Brain microvascular endothelial cell (primary cell): ENCODE results near the gene MLLT10.

Source experiments
- DNase-seq: peaks from one replicate; pipeline ENCODE4 v3.0.0-alpha.2; 2020
- H3K27ac ChIP-seq: fragments of 250-450 bp; sonication (Bioruptor Pico); 2 replicates; pipeline ENCODE4 v1.5.1; 2020; ENCODE audit warnings: mild to moderate bottlenecking, moderate library complexity
- H3K27me3 ChIP-seq: fragments of 250-450 bp; sonication (Bioruptor Pico); replicated peaks from 2 replicates; pipeline ENCODE4 v1.5.1; 2020; ENCODE audit warnings: mild to moderate bottlenecking
- H3K36me3 ChIP-seq: fragments of 250-450 bp; sonication (Bioruptor Pico); replicated peaks from 2 replicates; pipeline ENCODE4 v1.5.1; 2020; ENCODE audit warnings: mild to moderate bottlenecking
- H3K4me3 ChIP-seq: 2 replicates; pipeline ENCODE4 v1.5.1; 2011; ENCODE audit warnings: low read depth, mild to moderate bottlenecking, control low read depth, low read length, moderate library complexity
- CTCF ChIP-seq: IDR thresholded peaks from 2 replicates; pipeline ENCODE4 v1.5.1; 2011; ENCODE audit warnings: low read depth, mild to moderate bottlenecking, moderate library complexity, low read length, control low read depth, inconsistent platforms; ENCODE audit errors: missing control alignments
- in situ Hi-C: cut with HindIII; loops from 2 replicates; pipeline ENCODE4 v1.10.0; 2017; ENCODE audit warnings: low sequenced_read_pairs, low pct_ligation_motif_present

The MLLT10 gene

GRCh38 chr10:21764466-21765189, 230.6 kb downstream of the MLLT10 start:
- no peaks in the 10 kb centered on the region for H3K27me3 ChIP-seq
- no peak overlapping the region for H3K27ac ChIP-seq
- DNase-seq: no peak

GRCh38 chr10:21769041-21769440, 235.0 kb downstream of the MLLT10 start:
- no peaks in the 10 kb centered on the region for H3K36me3 ChIP-seq
- H3K27ac ChIP-seq: no peak overlapping the region
- no peaks in the 10 kb centered on the region for H3K27me3 ChIP-seq
- no peak for DNase-seq
- no peak overlapping the region for H3K4me3 ChIP-seq
- no peak for TF ChIP-seq CTCF
- in situ Hi-C loops: no loop called here

More at GRCh38 chr10:21764466-21765189, 230.6 kb downstream of the MLLT10 start:
- no peak overlapping the region for H3K4me3 ChIP-seq
- no peak for TF ChIP-seq CTCF
- in situ Hi-C loops: no loop called here
- no peaks in the 10 kb centered on the region for H3K36me3 ChIP-seq

DNA sequence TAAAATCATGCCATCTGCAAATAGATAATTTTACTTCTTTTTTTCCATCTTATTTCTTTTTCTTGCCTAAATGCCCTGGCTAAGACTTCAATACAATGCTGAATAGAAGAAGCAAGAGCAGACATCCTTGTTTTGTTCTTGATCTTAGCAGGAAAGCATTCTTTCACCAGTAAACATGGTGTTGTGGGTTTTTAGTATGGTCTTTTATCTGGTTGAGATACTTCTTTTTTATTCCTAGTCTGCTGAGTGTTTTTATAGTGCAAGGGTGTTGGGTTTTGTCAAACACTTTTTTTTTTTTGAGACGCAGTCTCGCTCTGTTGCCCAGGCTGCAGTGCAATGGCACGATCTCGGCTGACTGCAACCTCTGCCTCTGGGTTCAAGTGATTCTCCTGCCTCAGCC, 237.2 kb downstream of the MLLT10 start:
- DNase-seq: no peak
- no peak for TF ChIP-seq CTCF
- no peaks in the 10 kb centered on the region for H3K36me3 ChIP-seq
- H3K27me3 ChIP-seq: no peaks in the 10 kb centered on the region
- H3K27ac ChIP-seq: no peak overlapping the region
- in situ Hi-C loops: no loop called here
- no peak overlapping the region for H3K4me3 ChIP-seq

DNA sequence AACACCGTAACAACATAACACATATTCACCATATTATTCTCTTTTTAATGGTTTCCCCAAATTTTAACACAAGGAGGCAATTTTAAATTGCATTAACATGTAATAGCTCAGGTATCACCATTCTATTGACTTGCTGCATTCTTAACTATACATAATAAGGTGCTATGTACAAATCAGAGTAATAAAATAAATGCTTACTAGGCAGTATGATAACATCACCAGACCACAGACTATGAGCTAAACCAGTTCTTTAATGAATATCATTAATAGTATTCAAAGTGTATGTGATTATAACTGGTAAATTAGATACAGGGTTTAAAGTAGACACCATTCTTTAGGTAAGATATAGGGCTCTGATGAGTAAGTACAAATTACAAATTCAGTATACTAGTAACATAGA, 242.9 kb downstream of the MLLT10 start:
- Histone ChIP-seq H3K27me3 (no peaks in the 10 kb centered on the region), H3K36me3 (no peaks in the 10 kb centered on the region), H3K27ac (no peak overlapping the region), H3K4me3 (no peak overlapping the region)
- DNase-seq: no peak
- TF ChIP-seq CTCF: no peak
- in situ Hi-C loops: no loop called here

GRCh38 chr10:21791276-21791675, 257.2 kb downstream of the MLLT10 start:
- no peaks in the 10 kb centered on the region for H3K36me3 ChIP-seq
- no peak for DNase-seq
- no peak overlapping the region for H3K4me3 ChIP-seq
- no peak for TF ChIP-seq CTCF
- in situ Hi-C loops: no loop called here
- no peak overlapping the region for H3K27ac ChIP-seq
- no peaks in the 10 kb centered on the region for H3K27me3 ChIP-seq
